Measurements from ENCODE around the gene PHLPP2.

Gene PHLPP2

GRCh38 chr16:71648921-71649320, 75.6 kb downstream of the PHLPP2 start:
- Histone ChIP-seq H3K27ac (ENCODE audit: insufficient read depth, low read length, poor library complexity, severe bottlenecking) (no peak overlapping the region), H3K4me1 (ENCODE audit: control insufficient read depth, insufficient read depth, low read length, poor library complexity, severe bottlenecking) (no peaks in the 10 kb centered on the region), H3K27me3 (replicated peaks; ENCODE audit: control insufficient read depth, insufficient read depth, low read length, poor library complexity, severe bottlenecking) (no peaks in the 10 kb centered on the region), H3K4me3 (ENCODE audit: insufficient read depth, low read depth, low read length, poor library complexity, severe bottlenecking) (no peak overlapping the region), H3K9me3 (ENCODE audit: control insufficient read depth, low read length) (no peaks in the 10 kb centered on the region), H3K36me3 (ENCODE audit: control insufficient read depth, insufficient read depth, low read length) (peaks cover 19% of the 10 kb centered on the region)
- DNase-seq = no peak

GRCh38 chr16:71648162-71648561, 76.3 kb downstream of the PHLPP2 start:
- H3K27ac ChIP-seq (ENCODE audit: insufficient read depth, low read length, poor library complexity, severe bottlenecking) = no peak overlapping the region
- no peaks in the 10 kb centered on the region for H3K4me1 ChIP-seq (ENCODE audit: control insufficient read depth, insufficient read depth, low read length, poor library complexity, severe bottlenecking)
- no peaks in the 10 kb centered on the region for H3K27me3 ChIP-seq (replicated peaks; ENCODE audit: control insufficient read depth, insufficient read depth, low read length, poor library complexity, severe bottlenecking)
- H3K4me3 ChIP-seq (ENCODE audit: insufficient read depth, low read depth, low read length, poor library complexity, severe bottlenecking) = no peak overlapping the region
- no peaks in the 10 kb centered on the region for H3K9me3 ChIP-seq (ENCODE audit: control insufficient read depth, low read length)
- H3K36me3 ChIP-seq (ENCODE audit: control insufficient read depth, insufficient read depth, low read length) = peaks cover 19% of the 10 kb centered on the region
- no peak for DNase-seq

GRCh38 chr16:71647391-71647790, 77.1 kb downstream of the PHLPP2 start:
- no peak for DNase-seq
- no peak overlapping the region for H3K4me3 ChIP-seq (ENCODE audit: insufficient read depth, low read depth, low read length, poor library complexity, severe bottlenecking)

GRCh38 chr16:71645450-71645849, 79.1 kb downstream of the PHLPP2 start:
- H3K27me3 ChIP-seq (replicated peaks; ENCODE audit: control insufficient read depth, insufficient read depth, low read length, poor library complexity, severe bottlenecking) = no peaks in the 10 kb centered on the region
- H3K9me3 ChIP-seq (ENCODE audit: control insufficient read depth, low read length) = no peaks in the 10 kb centered on the region
- no peak for DNase-seq
- no peak overlapping the region for H3K4me3 ChIP-seq (ENCODE audit: insufficient read depth, low read depth, low read length, poor library complexity, severe bottlenecking)
- peaks cover 14% of the 10 kb centered on the region for H3K36me3 ChIP-seq (ENCODE audit: control insufficient read depth, insufficient read depth, low read length)
- no peaks in the 10 kb centered on the region for H3K4me1 ChIP-seq (ENCODE audit: control insufficient read depth, insufficient read depth, low read length, poor library complexity, severe bottlenecking)
- no peak overlapping the region for H3K27ac ChIP-seq (ENCODE audit: insufficient read depth, low read length, poor library complexity, severe bottlenecking)

More at GRCh38 chr16:71647391-71647790, 77.1 kb downstream of the PHLPP2 start:
- Histone ChIP-seq H3K9me3 (ENCODE audit: control insufficient read depth, low read length) (no peaks in the 10 kb centered on the region), H3K27ac (ENCODE audit: insufficient read depth, low read length, poor library complexity, severe bottlenecking) (no peak overlapping the region), H3K27me3 (replicated peaks; ENCODE audit: control insufficient read depth, insufficient read depth, low read length, poor library complexity, severe bottlenecking) (no peaks in the 10 kb centered on the region), H3K4me1 (ENCODE audit: control insufficient read depth, insufficient read depth, low read length, poor library complexity, severe bottlenecking) (no peaks in the 10 kb centered on the region), H3K36me3 (ENCODE audit: control insufficient read depth, insufficient read depth, low read length) (peaks cover 19% of the 10 kb centered on the region)

- H3K36me3 ChIP-seq (ENCODE audit: control insufficient read depth, insufficient read depth, low read length) = no peaks in the 10 kb centered on the region
- no peaks in the 10 kb centered on the region for H3K9me3 ChIP-seq (ENCODE audit: control insufficient read depth, low read length)
- DNase-seq = no peak
- no peaks in the 10 kb centered on the region for H3K4me1 ChIP-seq (ENCODE audit: control insufficient read depth, insufficient read depth, low read length, poor library complexity, severe bottlenecking)
- no peak overlapping the region for H3K27ac ChIP-seq (ENCODE audit: insufficient read depth, low read length, poor library complexity, severe bottlenecking)
- H3K27me3 ChIP-seq (replicated peaks; ENCODE audit: control insufficient read depth, insufficient read depth, low read length, poor library complexity, severe bottlenecking) = no peaks in the 10 kb centered on the region
- no peak overlapping the region for H3K4me3 ChIP-seq (ENCODE audit: insufficient read depth, low read depth, low read length, poor library complexity, severe bottlenecking)
These were observed 87.1 kb downstream of the PHLPP2 start for GRCh38 chr16:71637398-71637797.

DNA sequence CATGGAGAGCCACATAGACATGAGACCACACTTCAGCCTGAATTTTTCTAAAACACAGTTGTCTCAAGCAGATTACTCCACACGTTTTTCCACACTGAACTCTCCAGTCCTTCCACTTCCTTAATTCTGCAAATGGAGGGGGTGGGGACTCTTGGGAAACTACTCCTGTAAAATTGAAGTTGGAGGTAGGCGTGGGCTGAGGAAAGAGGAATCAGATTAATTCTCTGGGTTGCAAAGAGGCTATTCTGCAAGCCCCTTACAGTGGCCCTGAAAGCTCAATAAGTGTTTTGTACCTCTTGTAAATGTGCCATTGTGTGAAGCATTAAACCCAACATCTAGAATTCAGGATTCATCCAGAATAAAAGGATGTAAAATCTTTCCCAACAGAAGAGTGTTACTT, 88.9 kb downstream of the PHLPP2 start:
- Histone ChIP-seq H3K9me3 (ENCODE audit: control insufficient read depth, low read length) (no peaks in the 10 kb centered on the region), H3K4me1 (ENCODE audit: control insufficient read depth, insufficient read depth, low read length, poor library complexity, severe bottlenecking) (no peaks in the 10 kb centered on the region), H3K4me3 (ENCODE audit: insufficient read depth, low read depth, low read length, poor library complexity, severe bottlenecking) (no peak overlapping the region), H3K36me3 (ENCODE audit: control insufficient read depth, insufficient read depth, low read length) (no peaks in the 10 kb centered on the region), H3K27ac (ENCODE audit: insufficient read depth, low read length, poor library complexity, severe bottlenecking) (no peak overlapping the region), H3K27me3 (replicated peaks; ENCODE audit: control insufficient read depth, insufficient read depth, low read length, poor library complexity, severe bottlenecking) (no peaks in the 10 kb centered on the region)
- DNase-seq = no peak

DNA sequence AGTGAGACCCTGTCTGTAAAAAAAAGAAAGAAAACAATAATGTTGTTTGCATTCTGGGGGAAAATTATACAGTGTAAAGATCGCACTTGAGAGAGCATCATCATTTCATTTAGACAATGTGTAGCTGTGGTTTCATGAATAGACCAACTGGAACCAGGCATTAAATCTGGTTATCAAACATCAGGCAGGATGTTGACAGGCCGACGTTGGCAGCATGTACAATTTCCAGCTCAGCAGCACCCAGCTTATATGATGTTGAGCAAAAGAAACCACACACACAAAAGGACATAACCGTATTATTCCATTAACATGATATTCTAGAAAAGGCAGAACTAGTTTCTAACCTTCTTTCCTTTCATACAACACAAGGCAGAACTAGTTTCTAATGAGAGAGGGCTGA, 92.7 kb downstream of the PHLPP2 start:
- Histone ChIP-seq H3K27me3 (replicated peaks; ENCODE audit: control insufficient read depth, insufficient read depth, low read length, poor library complexity, severe bottlenecking) (peaks cover 2% of the 10 kb centered on the region), H3K9me3 (ENCODE audit: control insufficient read depth, low read length) (no peaks in the 10 kb centered on the region), H3K4me1 (ENCODE audit: control insufficient read depth, insufficient read depth, low read length, poor library complexity, severe bottlenecking) (peaks cover 2% of the 10 kb centered on the region), H3K27ac (ENCODE audit: insufficient read depth, low read length, poor library complexity, severe bottlenecking) (no peak overlapping the region), H3K4me3 (ENCODE audit: insufficient read depth, low read depth, low read length, poor library complexity, severe bottlenecking) (no peak overlapping the region), H3K36me3 (ENCODE audit: control insufficient read depth, insufficient read depth, low read length) (no peaks in the 10 kb centered on the region)
- DNase-seq = no peak

- peaks cover 12% of the 10 kb centered on the region for H3K27me3 ChIP-seq (replicated peaks; ENCODE audit: control insufficient read depth, insufficient read depth, low read length, poor library complexity, severe bottlenecking)
- H3K4me1 ChIP-seq (ENCODE audit: control insufficient read depth, insufficient read depth, low read length, poor library complexity, severe bottlenecking) = peaks cover 11% of the 10 kb centered on the region
- H3K27ac ChIP-seq (ENCODE audit: insufficient read depth, low read length, poor library complexity, severe bottlenecking) = no peak overlapping the region
- H3K9me3 ChIP-seq (ENCODE audit: control insufficient read depth, low read length) = no peaks in the 10 kb centered on the region
- DNase-seq = no peak
- H3K36me3 ChIP-seq (ENCODE audit: control insufficient read depth, insufficient read depth, low read length) = no peaks in the 10 kb centered on the region
- H3K4me3 ChIP-seq (ENCODE audit: insufficient read depth, low read depth, low read length, poor library complexity, severe bottlenecking) = no peak overlapping the region
These were observed 93.7 kb downstream of the PHLPP2 start for GRCh38 chr16:71630808-71631207.

GRCh38 chr16:71629278-71630016, 95.1 kb downstream of the PHLPP2 start:
- no peak overlapping the region for H3K4me3 ChIP-seq (ENCODE audit: insufficient read depth, low read depth, low read length, poor library complexity, severe bottlenecking)
- no peaks in the 10 kb centered on the region for H3K9me3 ChIP-seq (ENCODE audit: control insufficient read depth, low read length)
- peaks cover 13% of the 10 kb centered on the region for H3K4me1 ChIP-seq (ENCODE audit: control insufficient read depth, insufficient read depth, low read length, poor library complexity, severe bottlenecking)
- H3K27me3 ChIP-seq (replicated peaks; ENCODE audit: control insufficient read depth, insufficient read depth, low read length, poor library complexity, severe bottlenecking) = peaks cover 22% of the 10 kb centered on the region
- H3K36me3 ChIP-seq (ENCODE audit: control insufficient read depth, insufficient read depth, low read length) = no peaks in the 10 kb centered on the region
- no peak for DNase-seq
- no peak overlapping the region for H3K27ac ChIP-seq (ENCODE audit: insufficient read depth, low read length, poor library complexity, severe bottlenecking)

GRCh38 chr16:71628810-71629209, 95.7 kb downstream of the PHLPP2 start:
- Histone ChIP-seq H3K4me1 (ENCODE audit: control insufficient read depth, insufficient read depth, low read length, poor library complexity, severe bottlenecking) (peaks cover 13% of the 10 kb centered on the region), H3K9me3 (ENCODE audit: control insufficient read depth, low read length) (no peaks in the 10 kb centered on the region), H3K36me3 (ENCODE audit: control insufficient read depth, insufficient read depth, low read length) (no peaks in the 10 kb centered on the region), H3K27ac (ENCODE audit: insufficient read depth, low read length, poor library complexity, severe bottlenecking) (no peak overlapping the region), H3K4me3 (ENCODE audit: insufficient read depth, low read depth, low read length, poor library complexity, severe bottlenecking) (no peak overlapping the region), H3K27me3 (replicated peaks; ENCODE audit: control insufficient read depth, insufficient read depth, low read length, poor library complexity, severe bottlenecking) (peaks cover 22% of the 10 kb centered on the region)
- no peak for DNase-seq

Data from effector memory CD4-positive, alpha-beta T cell (primary cell).